SK-N-DZ (cell line): ENCODE measurements around the gene ANKRD9.

Source experiments
- DNase-seq: peaks from one replicate; pipeline ENCODE4 v3.0.0-alpha.2; 2015; ENCODE audit warnings: low spot score

ANKRD9 gene

GRCh38 chr14:102499401-102500157 is 10.0 kb downstream of the ANKRD9 start:
- no peak for DNase-seq

DNA sequence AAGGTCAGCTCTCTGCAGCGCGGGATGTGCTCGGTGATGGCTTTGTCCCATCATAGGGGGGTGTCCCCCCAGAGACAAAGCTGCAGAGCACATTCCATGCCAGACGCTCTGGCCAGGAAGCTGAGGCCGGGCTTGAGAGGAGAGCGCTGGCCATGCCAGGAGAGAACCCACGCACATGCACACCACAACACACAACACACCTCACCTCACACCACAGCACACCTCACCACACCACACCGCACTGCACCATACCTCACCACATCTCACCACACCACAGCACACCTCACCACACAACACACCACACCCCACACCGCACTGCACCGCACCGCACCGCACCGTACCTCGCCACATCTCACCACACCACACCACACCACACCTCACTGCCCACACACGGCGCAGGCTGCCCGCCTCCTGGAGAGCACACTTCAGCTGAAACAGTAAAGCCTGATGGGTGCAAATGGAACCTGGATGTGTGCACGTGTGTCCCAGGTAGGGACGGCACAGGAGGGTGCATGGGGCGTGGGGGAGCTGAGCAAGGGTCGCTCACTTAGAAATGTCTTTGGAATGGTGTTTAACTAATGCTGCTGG is 10.8 kb downstream of the ANKRD9 start:
- DNase-seq = no peak

DNA sequence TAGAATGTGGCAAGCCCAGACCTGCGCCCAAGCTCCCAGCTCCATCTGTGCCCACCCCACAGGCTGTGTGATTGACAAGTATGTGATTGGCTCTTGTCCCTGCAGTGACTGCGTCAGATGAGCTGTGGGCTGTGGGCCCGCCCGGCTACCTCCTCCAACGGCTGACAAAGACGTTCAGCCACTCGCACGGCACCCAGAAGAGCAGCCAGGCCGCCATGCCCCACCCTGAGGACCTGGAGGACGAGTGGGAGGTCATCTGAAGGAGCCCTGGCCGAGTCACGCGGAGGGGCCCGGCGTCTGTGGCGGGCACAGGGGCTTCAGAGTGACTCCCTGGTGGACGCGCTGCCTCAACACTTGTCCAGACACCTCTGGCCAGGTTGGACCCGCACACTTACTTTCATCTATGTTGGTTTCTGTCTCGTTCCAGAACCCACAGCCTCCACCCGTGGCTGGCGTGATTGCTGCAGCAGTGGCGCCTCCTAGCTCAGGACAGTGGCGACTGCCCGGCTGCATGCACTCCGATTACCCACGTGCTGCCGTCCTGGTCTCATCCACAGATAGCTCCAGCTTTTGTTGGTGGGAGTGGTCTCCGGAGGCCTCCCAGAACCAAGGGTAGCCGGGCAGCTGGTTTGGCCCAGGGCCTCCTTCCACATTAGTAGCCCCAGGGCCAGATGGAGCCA is 11.4 kb downstream of the ANKRD9 start:
- DNase-seq = no peak

DNA sequence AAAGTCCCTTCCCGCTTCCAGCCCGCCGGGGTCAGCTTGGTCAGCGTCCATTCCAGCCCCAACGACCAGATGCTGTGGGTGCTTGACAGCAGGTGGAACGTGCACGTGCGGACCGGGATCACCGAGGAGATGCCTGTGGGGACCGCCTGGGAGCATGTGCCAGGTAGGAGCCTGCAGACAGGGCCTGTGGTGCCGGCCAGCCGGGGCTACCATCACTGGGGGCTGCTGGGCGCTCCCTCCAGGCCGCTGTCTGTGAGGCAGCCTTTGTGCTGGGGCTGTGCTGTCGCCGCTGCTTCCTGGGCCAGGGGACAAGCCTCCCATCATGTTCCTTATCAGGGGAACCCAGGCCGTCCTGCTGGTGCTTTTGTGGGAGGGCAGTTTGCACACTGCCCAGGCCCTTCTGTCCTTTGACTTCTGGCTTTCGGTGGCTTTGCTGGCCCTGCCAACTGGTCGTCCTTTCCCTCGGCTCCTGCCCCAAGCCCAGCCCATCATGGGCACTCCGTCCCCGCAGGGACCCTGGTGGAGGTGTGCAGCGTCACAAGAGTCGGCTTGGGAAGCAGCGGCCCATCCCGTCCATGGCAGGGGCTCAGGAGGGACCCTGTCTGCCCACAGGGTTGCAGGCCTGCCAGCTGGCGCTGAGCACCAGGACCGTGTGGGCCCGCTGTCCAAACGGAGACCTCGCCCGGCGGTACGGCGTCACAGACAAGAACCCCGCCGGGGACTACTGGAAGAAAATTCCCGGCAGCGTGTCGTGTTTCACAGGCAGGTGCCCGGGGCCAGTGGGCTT is 12.4 kb downstream of the ANKRD9 start:
- DNase-seq = no peak

- no peak for DNase-seq
Measured at GRCh38 chr14:102496331-102496691, 13.3 kb downstream of the ANKRD9 start.

DNA sequence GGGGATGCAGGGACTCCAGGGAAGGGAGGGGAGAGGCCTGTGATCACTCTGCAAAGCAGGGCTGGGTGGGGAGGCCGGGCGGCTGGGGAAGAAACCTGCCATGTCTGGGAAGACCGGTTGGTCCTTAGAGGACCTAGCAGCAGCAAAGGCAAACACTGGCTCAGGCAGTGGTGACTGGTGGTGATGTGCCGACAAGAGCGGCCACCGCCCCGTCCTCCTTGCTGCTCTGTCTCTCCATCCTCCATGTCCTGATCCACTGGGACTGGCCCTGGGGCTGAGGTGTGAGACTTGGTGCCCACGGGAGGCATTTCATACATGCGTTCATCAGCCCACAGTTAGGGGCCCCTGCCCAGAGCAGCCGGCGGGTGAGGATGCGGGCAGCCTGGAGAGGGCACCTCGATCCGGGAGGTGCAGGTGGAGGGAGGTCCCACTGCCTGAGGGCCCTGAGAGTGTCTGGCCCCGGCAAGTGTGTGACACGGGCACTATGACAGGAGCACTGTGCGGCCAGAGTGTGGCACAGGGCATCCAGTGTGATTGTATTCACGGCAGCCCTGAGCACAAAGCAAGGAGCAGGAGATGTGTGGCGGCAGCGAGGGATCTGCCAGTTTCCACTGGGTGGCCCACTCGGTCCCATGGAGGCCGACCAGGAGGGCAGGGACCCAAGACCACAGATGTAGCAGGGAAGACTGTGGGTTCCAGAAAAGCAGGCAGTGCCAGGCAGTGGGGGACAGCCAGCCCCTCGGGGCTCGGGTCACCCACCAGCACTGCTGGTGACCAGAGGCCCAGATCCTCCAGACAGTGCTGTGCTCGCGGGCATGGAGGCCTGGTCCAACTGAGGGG is 13.9 kb downstream of the ANKRD9 start:
- no peak for DNase-seq

GRCh38 chr14:102493585-102493984 is 16.0 kb downstream of the ANKRD9 start:
- DNase-seq = no peak

DNA sequence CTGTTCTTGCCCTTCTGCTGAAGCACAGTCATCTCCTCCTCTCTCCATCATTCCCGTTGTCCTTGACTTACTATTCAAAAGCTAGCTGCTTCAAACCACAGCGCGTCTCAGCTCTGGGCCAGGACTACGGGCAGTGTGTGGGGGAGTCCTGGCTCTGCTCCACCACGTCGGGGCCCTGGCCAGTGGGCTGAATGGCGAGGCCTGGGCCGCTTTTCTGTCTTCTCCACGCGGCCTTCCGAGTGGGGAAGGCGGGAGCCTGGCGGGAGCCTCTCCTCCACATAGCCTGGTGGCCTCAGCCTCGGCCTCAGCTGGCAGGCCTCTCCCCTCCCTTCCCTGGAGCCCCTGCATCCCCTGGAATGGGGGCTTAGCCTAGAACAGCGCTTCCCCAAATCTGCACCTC is 16.5 kb downstream of the ANKRD9 start:
- no peak for DNase-seq

DNA sequence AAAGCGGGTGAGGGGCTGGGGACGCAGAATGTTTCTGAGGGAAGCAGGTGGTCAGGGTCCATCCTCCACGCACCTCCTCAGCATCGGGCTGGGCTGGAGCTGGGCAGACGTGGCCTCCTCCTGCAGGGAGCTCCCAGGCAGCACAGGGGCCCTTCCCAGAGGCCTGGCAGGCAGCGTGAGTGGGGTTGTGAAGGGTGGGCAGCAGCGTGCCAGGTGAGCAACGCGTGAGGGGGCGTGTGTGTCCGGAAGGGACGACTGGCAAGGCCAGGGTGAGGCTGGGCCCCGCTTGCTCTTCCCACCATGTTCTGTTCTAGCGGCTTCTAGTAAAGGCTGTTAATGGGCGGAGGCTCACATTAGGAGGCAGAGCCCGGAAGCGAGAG is 17.1 kb downstream of the ANKRD9 start:
- DNase-seq = no peak

- no peak for DNase-seq
Measured at GRCh38 chr14:102491786-102492530, 17.6 kb downstream of the ANKRD9 start.

GRCh38 chr14:102491366-102491765 is 18.2 kb downstream of the ANKRD9 start:
- no peak for DNase-seq

DNA sequence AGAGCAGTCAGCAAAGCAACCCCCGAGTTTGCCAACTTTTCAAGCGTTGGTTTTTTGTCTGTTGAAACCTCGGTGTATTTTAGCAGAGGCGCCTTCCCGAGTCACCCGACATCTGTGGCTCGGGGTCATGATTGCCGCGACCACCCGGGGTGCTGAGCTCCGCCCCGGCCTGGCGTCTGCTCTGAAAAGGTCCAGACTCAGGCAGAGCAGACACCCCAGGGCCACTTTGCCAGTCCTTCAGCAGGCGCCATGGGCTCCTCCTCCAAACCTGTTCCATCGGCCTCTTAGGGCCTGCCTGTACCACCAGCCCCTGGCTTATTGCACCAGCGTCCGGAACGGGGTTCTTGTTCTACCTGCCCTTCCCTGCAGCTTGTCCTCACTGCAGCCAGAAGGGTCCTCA is 19.1 kb downstream of the ANKRD9 start:
- no peak for DNase-seq

GRCh38 chr14:102487204-102487577 is 22.4 kb downstream of the ANKRD9 start:
- no peak for DNase-seq

DNA sequence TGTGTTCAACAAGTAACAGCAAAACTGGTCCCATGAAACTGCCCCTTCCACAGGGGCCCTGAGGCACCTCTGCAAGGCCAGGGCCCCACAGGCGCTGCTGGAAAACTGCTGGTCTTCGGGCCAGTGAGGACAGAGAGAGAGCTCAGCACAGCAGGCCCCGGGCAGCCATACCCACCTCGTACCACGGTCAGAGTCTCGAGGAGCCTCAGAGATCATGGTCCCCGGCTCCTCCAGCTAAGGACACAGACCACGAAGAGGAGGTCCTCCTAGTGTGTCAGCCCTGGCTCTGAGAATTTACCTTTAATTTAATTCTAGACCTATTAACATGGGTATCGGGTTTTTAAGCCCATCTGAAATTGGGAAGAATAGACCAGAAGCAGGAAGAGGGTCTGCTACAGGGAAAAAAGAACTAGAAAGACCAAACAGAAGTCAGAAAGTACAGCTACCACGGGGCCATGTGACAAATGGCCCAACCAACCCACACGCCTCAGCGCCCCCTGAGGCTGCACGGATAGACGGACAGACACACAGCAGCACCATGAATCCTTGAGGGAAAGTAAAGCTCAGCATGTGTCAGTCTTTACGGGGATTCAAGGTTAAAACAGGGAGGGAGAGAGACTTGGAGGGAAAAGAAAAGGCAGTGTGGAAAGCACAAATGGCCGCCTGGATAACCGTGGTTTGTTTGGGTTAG is 22.9 kb downstream of the ANKRD9 start:
- DNase-seq = no peak

GRCh38 chr14:102485693-102486512 is 23.7 kb downstream of the ANKRD9 start:
- no peak for DNase-seq

GRCh38 chr14:102484316-102484715 is 25.3 kb downstream of the ANKRD9 start:
- no peak for DNase-seq

GRCh38 chr14:102481791-102482238 is 27.8 kb downstream of the ANKRD9 start:
- DNase-seq = no peak

GRCh38 chr14:102481371-102481770 is 28.2 kb downstream of the ANKRD9 start:
- no peak for DNase-seq

- no peak for DNase-seq
Measured at GRCh38 chr14:102479777-102480176, 29.8 kb downstream of the ANKRD9 start.
